A673 (cell line): ENCODE results near the gene GNAQ.

Experiments used
- EZH2 ChIP-seq: fragments of 200-600 bp; sonication (generic); IDR thresholded peaks from 2 replicates; pipeline ENCODE4 v1.6.1; 2017; ENCODE audit warnings: borderline replicate concordance, low read depth, mild to moderate bottlenecking, mixed read lengths, antibody characterized with exemption, low read length; ENCODE audit not compliant: poor library complexity, severe bottlenecking
- TF ChIP-seq, protein P1 (sequence below): fragments of 300-800, 200-600 bp; sonication (generic); conservative IDR thresholded peaks from 2 replicates; pipeline ENCODE4 v1.5.1; 2017; ENCODE audit warnings: low read depth, mild to moderate bottlenecking, antibody characterized with exemption, low read length, moderate library complexity, mixed read lengths

DNA sequence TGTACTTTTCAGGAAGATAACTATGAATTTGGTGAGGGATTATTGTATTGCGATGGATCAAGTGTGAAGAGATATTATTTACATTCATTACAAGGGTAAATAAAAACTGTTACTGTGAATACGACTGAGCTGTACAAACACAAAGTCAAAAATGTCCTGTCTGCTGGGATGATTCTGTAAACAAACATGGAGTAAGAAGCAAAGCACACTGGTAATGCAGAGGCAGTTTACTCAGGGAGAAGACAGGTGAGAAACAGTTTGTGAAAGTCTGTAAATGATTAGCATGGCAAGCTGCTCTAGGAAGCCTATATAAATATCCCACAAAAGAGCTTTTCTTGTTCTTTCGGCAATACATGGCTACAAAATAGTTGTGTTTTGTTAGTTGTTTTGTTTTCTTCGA lies 268.0 kb downstream of the GNAQ start:
- TF ChIP-seq, protein P1, sequence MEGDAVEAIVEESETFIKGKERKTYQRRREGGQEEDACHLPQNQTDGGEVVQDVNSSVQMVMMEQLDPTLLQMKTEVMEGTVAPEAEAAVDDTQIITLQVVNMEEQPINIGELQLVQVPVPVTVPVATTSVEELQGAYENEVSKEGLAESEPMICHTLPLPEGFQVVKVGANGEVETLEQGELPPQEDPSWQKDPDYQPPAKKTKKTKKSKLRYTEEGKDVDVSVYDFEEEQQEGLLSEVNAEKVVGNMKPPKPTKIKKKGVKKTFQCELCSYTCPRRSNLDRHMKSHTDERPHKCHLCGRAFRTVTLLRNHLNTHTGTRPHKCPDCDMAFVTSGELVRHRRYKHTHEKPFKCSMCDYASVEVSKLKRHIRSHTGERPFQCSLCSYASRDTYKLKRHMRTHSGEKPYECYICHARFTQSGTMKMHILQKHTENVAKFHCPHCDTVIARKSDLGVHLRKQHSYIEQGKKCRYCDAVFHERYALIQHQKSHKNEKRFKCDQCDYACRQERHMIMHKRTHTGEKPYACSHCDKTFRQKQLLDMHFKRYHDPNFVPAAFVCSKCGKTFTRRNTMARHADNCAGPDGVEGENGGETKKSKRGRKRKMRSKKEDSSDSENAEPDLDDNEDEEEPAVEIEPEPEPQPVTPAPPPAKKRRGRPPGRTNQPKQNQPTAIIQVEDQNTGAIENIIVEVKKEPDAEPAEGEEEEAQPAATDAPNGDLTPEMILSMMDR, result no peak
- no peak for TF ChIP-seq EZH2
